Trophoblast cell (in vitro differentiated cells and primary cell): ENCODE data around the gene PRSS8.
"Not testable (repeated sequence)": the region's sequence is repeated elsewhere in the genome, so short reads cannot be mapped to it uniquely, and the experiment has no call there.

Source experiments
- DNase-seq, 2 donors: peaks; one replicate each; pipeline ENCODE4 v3.0.0-alpha.2; 2016
- H2AFZ ChIP-seq: 2 replicates; pipeline ENCODE4 v1.6.1; 2013; ENCODE audit warnings: low read length, moderate library complexity, mild to moderate bottlenecking; ENCODE audit not compliant: insufficient read depth, poor library complexity
- H2AK5ac ChIP-seq: 2 replicates; pipeline ENCODE4 v1.6.1; 2013; ENCODE audit warnings: mild to moderate bottlenecking, low read length
- H2BK120ac ChIP-seq: 2 replicates; pipeline ENCODE4 v1.6.1; 2013; ENCODE audit warnings: low read length, mild to moderate bottlenecking, moderate library complexity; ENCODE audit not compliant: insufficient read depth, poor library complexity
- H2BK12ac ChIP-seq: 2 replicates; pipeline ENCODE4 v1.6.1; 2013; ENCODE audit warnings: mild to moderate bottlenecking, low read length, moderate library complexity
- H2BK5ac ChIP-seq: 2 replicates; pipeline ENCODE4 v1.6.1; 2013; ENCODE audit warnings: low read length, low read depth, moderate library complexity, mild to moderate bottlenecking; ENCODE audit not compliant: poor library complexity
- H3K14ac ChIP-seq: 2 replicates; pipeline ENCODE4 v1.6.1; 2013; ENCODE audit warnings: mild to moderate bottlenecking, low read length
- H3K18ac ChIP-seq: 2 replicates; pipeline ENCODE4 v1.6.1; 2013; ENCODE audit warnings: mild to moderate bottlenecking, low read length
- H3K23ac ChIP-seq: 2 replicates; pipeline ENCODE4 v1.6.1; 2013; ENCODE audit warnings: low read length
- H3K27ac ChIP-seq: 2 replicates; pipeline ENCODE4 v1.5.1; 2013; ENCODE audit warnings: low read depth, mild to moderate bottlenecking, inconsistent platforms, low read length, moderate library complexity
- H3K27me3 ChIP-seq: 2 replicates; pipeline ENCODE4 v1.6.1; 2013; ENCODE audit warnings: inconsistent platforms, mild to moderate bottlenecking, low read length, moderate library complexity; ENCODE audit not compliant: insufficient read depth
- H3K36me3 ChIP-seq, 2 experiments: 1 replicate in 1 of 2; 2 replicates in 1 of 2; pipeline ENCODE4 v1.6.1; 2013; ENCODE audit warnings: low read length in 2 of 2, mild to moderate bottlenecking in 2 of 2, moderate library complexity in 1 of 2; ENCODE audit not compliant: insufficient read depth in 2 of 2, control insufficient read depth in 1 of 2
- H3K4ac ChIP-seq: 2 replicates; pipeline ENCODE4 v1.6.1; 2013; ENCODE audit warnings: low read depth, mild to moderate bottlenecking, low read length, moderate library complexity
- H3K4me1 ChIP-seq, 2 experiments: 1 replicate in 1 of 2; 2 replicates in 1 of 2; pipeline ENCODE4 v1.6.1; 2013; ENCODE audit warnings: low read length in 2 of 2, mild to moderate bottlenecking in 2 of 2, moderate library complexity in 1 of 2; ENCODE audit not compliant: insufficient read depth in 2 of 2, control insufficient read depth in 1 of 2
- H3K4me2 ChIP-seq: 2 replicates; pipeline ENCODE4 v1.6.1; 2013; ENCODE audit warnings: inconsistent platforms, mild to moderate bottlenecking, low read length, moderate library complexity
- H3K4me3 ChIP-seq: 2 replicates; pipeline ENCODE4 v1.5.1; 2013; ENCODE audit warnings: mild to moderate bottlenecking, low read depth, low read length, inconsistent platforms
- H3K79me1 ChIP-seq: one replicate; pipeline ENCODE4 v1.6.1; 2013; ENCODE audit warnings: low read length
- H3K79me2 ChIP-seq: 2 replicates; pipeline ENCODE4 v1.6.1; 2013; ENCODE audit warnings: low read length, mild to moderate bottlenecking; ENCODE audit not compliant: control insufficient read depth, insufficient read depth, poor library complexity
- H3K9ac ChIP-seq: 2 replicates; pipeline ENCODE4 v1.6.1; 2013; ENCODE audit warnings: mild to moderate bottlenecking, low read length
- H3K9me3 ChIP-seq: 2 replicates; pipeline ENCODE4 v1.6.1; 2013; ENCODE audit warnings: low read depth, mild to moderate bottlenecking, control low read depth, inconsistent platforms, low read length; ENCODE audit not compliant: insufficient read depth
- H4K12ac ChIP-seq: 2 replicates; pipeline ENCODE4 v1.6.1; 2013; ENCODE audit warnings: low read depth, mild to moderate bottlenecking, low read length, moderate library complexity
- H4K8ac ChIP-seq: 2 replicates; pipeline ENCODE4 v1.6.1; 2013; ENCODE audit warnings: low read depth, mild to moderate bottlenecking, low read length, moderate library complexity
- H4K91ac ChIP-seq: one replicate; pipeline ENCODE4 v1.6.1; 2013; ENCODE audit warnings: low read depth, mild to moderate bottlenecking, low read length, moderate library complexity
- WGBS: extraction: QIAGEN DNeasy Blood & Tissue Kit; methylation state at CpG from one replicate; pipeline ENCODE4 v1.1.7; 2013; ENCODE audit warnings: missing lambda C conversion rate; ENCODE audit not compliant: insufficient read length, insufficient coverage; ENCODE audit errors: extremely low coverage; 5-methylcytosine and 5-hydroxymethylcytosine counted together

Gene PRSS8

DNA sequence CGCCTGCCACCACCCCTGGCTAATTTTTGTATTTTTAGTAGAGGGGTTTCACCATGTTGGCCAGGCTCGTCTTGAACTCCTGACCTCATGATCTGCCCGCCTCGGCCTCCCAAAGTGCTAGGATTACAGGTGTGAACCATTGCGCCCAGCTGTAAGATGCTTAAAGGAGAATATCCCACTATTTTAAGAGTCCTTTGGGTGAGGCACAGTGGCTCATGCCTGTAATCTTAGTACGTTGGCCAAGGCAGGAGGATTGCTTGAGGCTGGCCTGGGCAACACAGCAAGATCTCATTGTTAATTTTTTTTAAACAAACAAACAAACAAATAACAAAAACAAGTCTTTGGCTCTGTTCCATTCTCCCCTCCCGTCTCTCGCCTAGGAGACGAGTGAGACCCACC is 5.5 kb upstream of the PRSS8 start:
- peaks cover 23% of the 10 kb centered on the region for H3K79me1 ChIP-seq
- peak overlapping the region; percentile 13 for H2BK12ac ChIP-seq
- H3K9me3 ChIP-seq, H3K4me2 ChIP-seq, H4K12ac ChIP-seq, H3K23ac ChIP-seq, H3K4me3 ChIP-seq, H2AK5ac ChIP-seq, H2AFZ ChIP-seq, H3K27me3 ChIP-seq, H3K79me2 ChIP-seq, H3K9ac ChIP-seq, H3K36me3 ChIP-seq, H3K4ac ChIP-seq: not testable (repeated sequence)
- peak overlapping the region; percentile 20 for H3K27ac ChIP-seq
- H2BK5ac ChIP-seq = peak overlapping the region; percentile 52
- H3K4me1 ChIP-seq = peaks cover 29 to 30% of the 10 kb centered on the region in 2 experiments
- DNase-seq = peak in 1 of 2 donors; percentile 7
- peak overlapping the region; percentile 23 for H2BK120ac ChIP-seq
- peak overlapping the region; percentile 80 for H4K91ac ChIP-seq
- H3K14ac ChIP-seq = peak overlapping the region; percentile 73
- peak overlapping the region; percentile 45 for H3K18ac ChIP-seq
- peak overlapping the region; percentile 40 for H4K8ac ChIP-seq
- WGBS = no CpG with 5 or more reads among the region's 9 CpGs

DNA sequence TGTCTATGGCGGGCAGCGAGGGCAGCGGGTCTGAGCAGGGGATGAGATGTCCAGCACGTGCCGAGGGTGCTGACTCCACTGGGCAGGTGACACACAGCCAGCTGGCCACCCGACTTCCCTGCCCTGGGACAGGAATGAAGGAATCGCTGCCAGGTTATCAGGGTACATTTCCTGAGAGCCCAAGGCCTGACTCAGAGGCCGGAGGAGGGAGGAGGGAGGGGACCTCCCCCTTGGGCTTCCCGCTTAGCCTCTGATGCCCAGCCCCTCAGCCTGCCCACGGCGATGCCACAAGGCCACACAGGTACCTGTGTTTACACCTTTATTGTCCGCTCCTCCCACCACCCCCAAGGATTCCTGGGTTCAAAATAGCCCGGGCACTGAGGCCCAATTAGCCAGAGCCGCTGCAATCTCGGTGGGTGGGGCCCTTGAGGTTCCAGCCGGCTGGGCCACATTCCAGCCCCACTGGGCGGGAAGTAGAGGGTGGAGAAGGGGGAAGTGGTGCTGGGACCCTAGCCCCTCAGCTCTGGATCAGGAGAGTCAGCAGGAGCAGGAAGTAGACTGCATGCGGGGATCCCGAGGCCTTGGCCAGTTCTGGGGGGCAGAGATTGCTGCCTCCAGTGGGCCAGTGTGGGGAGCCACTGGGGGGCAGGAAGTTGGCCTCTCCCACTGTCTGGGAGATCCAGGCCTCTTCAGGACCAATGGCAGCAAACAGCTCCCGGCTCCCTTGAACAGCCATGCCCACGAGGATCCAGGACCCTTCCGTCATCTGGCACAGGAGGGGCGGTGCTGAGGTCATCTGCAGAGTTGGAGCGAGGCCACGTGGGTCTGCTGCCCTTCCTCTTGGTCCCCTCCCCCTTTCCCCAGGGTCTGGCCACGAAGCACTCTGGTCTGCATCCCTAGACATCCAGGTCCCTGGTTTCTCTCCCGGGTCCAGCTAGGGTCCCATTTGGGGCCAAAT is 3.4 kb upstream of the PRSS8 start:
- DNase-seq = peak; percentile 97
- peaks cover under 1% of the 10 kb centered on the region in 2 experiments for H3K36me3 ChIP-seq
- peak overlapping the region; percentile 39 for H2BK12ac ChIP-seq
- peak overlapping the region; percentile 41 for H3K18ac ChIP-seq
- peak overlapping the region; percentile 62 for H2BK5ac ChIP-seq
- peak overlapping the region; percentile 92 for H4K91ac ChIP-seq
- peak overlapping the region; percentile 10 for H3K4me3 ChIP-seq
- peak overlapping the region; percentile 22 for H4K12ac ChIP-seq
- H3K4me2 ChIP-seq = peak overlapping the region; percentile 57
- peak overlapping the region; percentile 36 for H2AK5ac ChIP-seq
- peak overlapping the region; percentile 8 for H3K4ac ChIP-seq
- H3K23ac ChIP-seq = no peak overlapping the region
- peak overlapping the region; percentile 59 for H4K8ac ChIP-seq
- H3K9me3 ChIP-seq = peaks cover 8% of the 10 kb centered on the region
- no peaks in the 10 kb centered on the region for H3K27me3 ChIP-seq
- H3K9ac ChIP-seq = peak overlapping the region; percentile 37
- H3K79me1 ChIP-seq = peaks cover 31% of the 10 kb centered on the region
- H2AFZ ChIP-seq = peak overlapping the region; percentile 28
- H3K4me1 ChIP-seq = peaks cover 38 to 43% of the 10 kb centered on the region in 2 experiments
- peak overlapping the region; percentile 81 for H2BK120ac ChIP-seq
- peak overlapping the region; percentile 73 for H3K27ac ChIP-seq
- peaks cover 17% of the 10 kb centered on the region for H3K79me2 ChIP-seq
- no CpG with 5 or more reads among the region's 27 CpGs for WGBS
- peak overlapping the region; percentile 40 for H3K14ac ChIP-seq

DNA sequence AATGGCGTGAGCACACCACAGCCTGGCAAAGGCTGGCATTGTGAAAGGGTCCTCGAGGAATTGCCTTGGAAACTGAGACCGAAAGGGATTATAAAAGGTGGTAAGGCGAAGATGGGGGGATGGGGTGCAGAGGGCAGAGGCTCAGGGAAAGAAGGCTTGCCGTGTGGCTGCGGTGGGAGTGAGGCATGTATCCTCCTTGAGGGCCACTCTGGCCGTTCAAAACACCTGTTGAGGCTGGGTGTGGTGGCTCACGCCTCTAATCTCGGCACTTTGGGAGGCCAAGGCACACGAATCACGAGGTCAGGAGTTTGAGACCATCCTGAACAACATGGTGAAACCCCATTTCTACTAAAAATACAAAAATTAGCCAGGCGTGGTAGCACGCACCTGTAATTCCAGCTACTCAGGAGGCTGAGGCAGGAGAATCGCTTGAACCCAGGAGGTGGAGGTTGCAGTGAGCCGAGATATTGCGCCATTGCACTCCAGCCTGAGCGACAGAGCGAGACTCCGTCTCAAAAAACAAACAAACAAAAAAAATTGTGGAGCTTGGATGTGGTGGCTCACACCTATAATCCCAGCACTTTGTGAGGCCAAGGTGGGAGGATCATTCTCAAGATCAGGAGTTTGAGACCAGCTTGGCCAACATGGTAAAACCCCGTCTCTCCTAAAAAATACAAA is 1.4 kb upstream of the PRSS8 start:
- peaks cover 43 to 48% of the 10 kb centered on the region in 2 experiments for H3K4me1 ChIP-seq
- H3K79me1 ChIP-seq = peaks cover 27% of the 10 kb centered on the region
- H3K27me3 ChIP-seq, H4K12ac ChIP-seq, H3K9ac ChIP-seq, H4K91ac ChIP-seq, H2BK120ac ChIP-seq, H3K23ac ChIP-seq, H3K4ac ChIP-seq, H3K27ac ChIP-seq, H4K8ac ChIP-seq, H3K18ac ChIP-seq, H2BK5ac ChIP-seq, H2AFZ ChIP-seq, H2AK5ac ChIP-seq, H3K4me2 ChIP-seq, H3K14ac ChIP-seq, H3K9me3 ChIP-seq, H3K4me3 ChIP-seq, H2BK12ac ChIP-seq: not testable (repeated sequence)
- WGBS = no CpG with 5 or more reads among the region's 20 CpGs
- peaks cover 19 to 20% of the 10 kb centered on the region in 2 experiments for H3K36me3 ChIP-seq
- H3K79me2 ChIP-seq = peaks cover 17% of the 10 kb centered on the region
- DNase-seq = peak in 1 of 2 donors; percentile 15

DNA sequence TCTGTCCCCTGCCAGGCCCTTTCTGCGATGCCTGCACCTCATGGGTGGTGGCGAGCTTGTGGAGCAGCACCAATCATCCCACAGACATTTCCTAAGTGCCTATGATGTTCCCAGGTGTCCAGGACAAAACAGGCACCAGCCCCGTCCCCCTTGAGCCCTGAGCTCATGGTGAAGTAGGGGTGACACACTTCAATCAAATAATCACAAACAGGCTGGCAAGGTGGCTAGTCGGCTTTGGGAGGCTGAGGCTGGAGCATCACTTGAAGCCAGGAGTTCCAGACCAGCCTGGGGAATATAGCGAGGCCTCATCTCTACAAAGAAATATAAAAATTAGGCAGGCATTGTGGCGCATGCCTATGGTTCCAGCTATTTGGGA is 748 bp upstream of the PRSS8 start:
- peaks cover 17% of the 10 kb centered on the region for H3K79me2 ChIP-seq
- H3K9ac ChIP-seq = no peak overlapping the region
- H3K36me3 ChIP-seq = peaks cover 26% of the 10 kb centered on the region in 2 experiments
- H2BK120ac ChIP-seq = no peak overlapping the region
- H3K9me3 ChIP-seq = peaks cover 6% of the 10 kb centered on the region
- H2BK5ac ChIP-seq = no peak overlapping the region
- no peak overlapping the region for H3K4me2 ChIP-seq
- H3K14ac ChIP-seq = no peak overlapping the region
- no peak overlapping the region for H3K18ac ChIP-seq
- no peaks in the 10 kb centered on the region for H3K27me3 ChIP-seq
- no peak overlapping the region for H3K4ac ChIP-seq
- H3K4me3 ChIP-seq = no peak overlapping the region
- no peak overlapping the region for H4K8ac ChIP-seq
- no peak overlapping the region for H3K27ac ChIP-seq
- no peak overlapping the region for H4K12ac ChIP-seq
- WGBS = no CpG with 5 or more reads among the region's 6 CpGs
- H2AFZ ChIP-seq = no peak overlapping the region
- no peak for DNase-seq
- H4K91ac ChIP-seq = no peak overlapping the region
- H3K4me1 ChIP-seq = peaks cover 44 to 49% of the 10 kb centered on the region in 2 experiments
- H2BK12ac ChIP-seq = no peak overlapping the region
- H3K23ac ChIP-seq = no peak overlapping the region
- no peak overlapping the region for H2AK5ac ChIP-seq
- peaks cover 23% of the 10 kb centered on the region for H3K79me1 ChIP-seq
